HG03378 (cell line): ENCODE measurements around the gene SPSB1.

Experiments
- ATAC-seq: cut with Tn5 transposase; IDR thresholded peaks from one replicate; pipeline ENCODE4 v1.9.1; 2021; ENCODE audit warnings: mild to moderate bottlenecking, moderate library complexity; ENCODE audit not compliant: unreplicated experiment

SPSB1 gene

GRCh38 chr1:9278585-9279153 lies 14.0 kb upstream of the SPSB1 start:
- no peak for ATAC-seq

- no peak for ATAC-seq
Measured at GRCh38 chr1:9279172-9279840, 13.4 kb upstream of the SPSB1 start.

DNA sequence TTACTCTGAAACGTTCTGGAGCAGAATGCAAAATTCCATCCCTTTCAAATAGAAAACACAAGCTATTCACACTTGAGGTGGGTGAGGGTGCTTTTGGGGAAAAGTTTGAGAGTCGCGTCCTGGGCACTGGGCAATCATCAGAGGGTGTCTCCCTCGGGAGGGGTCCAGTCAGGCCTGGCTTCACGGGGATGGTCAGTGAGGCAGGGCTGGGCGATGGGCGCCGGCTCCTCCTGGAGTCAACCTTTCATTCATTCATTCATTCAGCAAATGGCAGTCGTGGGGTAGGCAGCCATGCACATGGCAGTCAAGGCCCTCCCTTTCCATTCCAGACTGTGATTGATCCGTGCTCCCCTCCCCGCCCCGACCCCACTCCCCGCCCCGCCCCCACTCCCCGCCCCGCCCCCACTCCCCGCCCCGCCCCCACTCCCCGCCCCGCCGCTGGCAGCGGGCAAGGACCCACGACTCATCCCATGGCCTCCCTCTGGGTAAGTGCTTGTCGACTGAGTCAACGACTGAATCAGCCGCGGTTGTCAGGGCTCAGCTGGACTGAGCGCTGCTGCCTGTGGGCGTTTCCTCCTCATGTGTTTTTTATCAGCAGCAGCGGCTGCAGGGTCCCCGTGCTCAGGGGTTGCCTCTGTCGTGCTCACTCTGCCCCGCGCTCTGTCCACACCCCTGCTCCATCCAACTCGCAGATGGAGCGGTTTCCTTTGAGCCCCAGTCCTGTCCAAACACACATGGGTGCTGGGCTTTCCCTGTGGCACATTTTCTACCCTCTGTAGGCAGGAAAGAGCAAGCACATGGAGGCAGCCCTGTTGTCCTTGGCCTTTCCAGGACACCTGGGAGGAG lies 12.5 kb upstream of the SPSB1 start:
- no peak for ATAC-seq

DNA sequence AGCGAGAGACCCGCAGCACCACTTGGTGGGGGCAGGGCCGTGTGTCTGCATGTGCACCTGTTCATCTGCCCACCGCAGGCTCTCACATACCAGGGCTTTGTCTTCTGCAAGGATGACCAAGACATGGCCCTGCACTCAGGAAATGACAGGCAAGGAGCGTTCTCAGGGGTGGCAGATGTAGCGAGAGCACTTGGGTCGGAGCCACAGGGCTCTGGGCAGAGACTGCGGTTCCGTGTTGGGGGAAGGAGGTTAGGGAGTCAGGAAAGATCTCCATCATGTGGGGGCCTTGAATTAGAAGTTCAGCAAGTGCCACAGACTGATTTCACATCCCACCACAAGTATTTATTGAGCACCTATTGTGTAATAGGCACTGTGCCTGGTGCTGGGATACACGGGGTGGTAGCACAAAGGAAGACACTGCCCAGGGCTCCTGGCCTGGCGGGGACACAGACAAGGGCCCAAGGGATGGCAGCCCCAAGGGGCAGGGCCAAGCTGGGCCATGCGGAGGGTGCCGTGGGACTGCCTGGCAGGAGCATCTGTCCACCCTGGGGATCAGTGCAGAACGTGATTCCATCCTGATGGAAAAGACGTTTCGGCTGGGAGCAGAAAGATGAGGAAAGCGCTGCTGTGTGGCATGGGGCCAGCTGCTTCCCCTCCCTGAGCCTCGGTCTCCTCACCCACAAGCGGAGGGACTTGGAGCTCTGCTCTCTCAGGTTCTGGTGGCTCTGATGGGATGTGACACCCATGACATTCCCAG lies 11.4 kb upstream of the SPSB1 start:
- no peak for ATAC-seq

DNA sequence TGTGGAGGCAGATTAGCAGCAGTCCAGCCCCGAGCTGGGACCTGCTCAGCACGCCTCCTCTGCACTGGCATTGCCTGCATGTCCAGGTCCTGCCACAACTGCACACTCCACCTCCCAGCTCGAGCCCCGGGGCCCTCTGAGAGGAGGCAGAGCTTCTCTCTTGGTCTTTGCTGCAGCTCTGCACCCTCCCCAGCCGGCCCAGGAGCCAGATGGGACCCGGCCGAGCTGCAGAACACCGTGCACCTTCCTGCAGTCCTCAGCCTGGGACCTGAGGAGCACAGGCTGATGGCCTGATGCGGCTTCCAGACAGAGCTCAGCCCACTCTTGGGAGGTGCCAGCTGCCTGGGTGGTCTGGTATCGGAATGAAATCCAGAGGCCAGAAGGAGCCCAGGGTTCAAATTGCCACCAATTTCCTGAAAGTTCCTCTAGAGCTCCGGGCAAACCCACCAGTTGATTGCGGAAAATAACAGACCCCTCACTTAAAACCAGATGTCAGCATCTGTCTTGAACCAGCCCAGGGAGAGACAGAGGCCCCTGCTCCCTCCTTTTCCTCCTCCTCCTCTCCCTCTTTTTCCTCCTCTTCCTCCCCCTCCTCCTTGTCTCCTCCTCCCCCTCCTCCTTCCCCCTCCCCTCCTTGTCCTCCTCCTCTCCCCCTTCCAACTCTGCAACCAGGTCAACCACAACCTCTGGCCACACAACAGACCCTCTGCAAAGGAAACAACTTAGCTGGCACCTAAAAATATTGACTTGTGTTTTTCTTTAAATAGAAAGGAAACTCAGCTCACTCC lies 10.6 kb upstream of the SPSB1 start:
- no peak for ATAC-seq

DNA sequence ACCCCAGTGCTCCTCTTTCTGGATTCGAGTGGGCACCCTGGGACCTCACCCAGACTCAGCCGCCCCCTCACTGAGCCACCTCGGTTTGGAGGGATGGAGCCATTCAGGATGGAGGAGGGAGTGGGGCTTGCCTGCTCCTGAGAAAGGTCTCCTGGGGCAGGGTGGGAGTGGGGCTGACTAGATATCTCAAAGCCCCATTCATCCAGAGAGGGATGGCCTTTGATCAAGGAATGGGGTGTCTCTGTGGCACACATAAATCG lies 10.1 kb upstream of the SPSB1 start:
- no peak for ATAC-seq

- no peak for ATAC-seq
Measured at GRCh38 chr1:9284061-9284460, 8.6 kb upstream of the SPSB1 start.

DNA sequence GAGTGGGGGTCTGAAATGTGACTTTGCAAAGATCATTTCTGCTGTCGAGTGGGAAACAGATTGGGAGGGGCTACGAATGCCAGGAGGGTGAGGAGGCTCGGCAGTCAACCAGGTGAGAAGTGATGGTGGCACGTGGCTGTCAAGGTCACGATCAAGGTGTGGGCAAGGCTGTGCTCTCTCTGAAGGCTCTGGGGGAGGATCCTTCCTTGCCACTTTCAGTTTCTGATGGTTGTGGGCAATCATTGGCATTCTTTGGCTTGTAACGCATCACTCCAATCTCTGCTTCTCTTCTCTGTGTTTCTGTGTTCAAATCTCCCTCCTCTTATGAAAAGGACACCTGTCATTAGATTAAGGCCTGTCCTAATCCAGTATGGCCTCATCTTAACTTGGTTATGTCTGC lies 6.1 kb upstream of the SPSB1 start:
- no peak for ATAC-seq

DNA sequence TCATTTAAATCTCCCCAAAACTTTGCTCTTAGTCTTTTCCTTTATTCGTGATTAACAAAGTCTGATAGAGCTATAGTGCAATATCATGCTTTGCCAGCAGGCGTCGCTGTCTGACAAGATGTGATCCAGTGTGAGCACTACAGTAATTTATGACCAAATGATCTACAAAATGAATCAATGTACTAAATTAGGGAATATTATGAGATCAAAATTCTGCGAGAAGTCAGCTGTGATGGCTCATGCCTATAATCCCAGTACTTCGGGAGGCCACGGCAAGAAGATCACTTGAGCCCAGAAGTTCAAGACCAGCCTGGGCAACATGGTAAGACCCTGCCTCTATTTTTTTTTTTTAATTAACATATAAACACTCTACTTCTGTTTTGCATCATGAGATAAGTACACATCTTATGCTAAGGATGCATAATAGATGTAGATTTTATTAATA lies 3.6 kb upstream of the SPSB1 start:
- ATAC-seq, result no peak

DNA sequence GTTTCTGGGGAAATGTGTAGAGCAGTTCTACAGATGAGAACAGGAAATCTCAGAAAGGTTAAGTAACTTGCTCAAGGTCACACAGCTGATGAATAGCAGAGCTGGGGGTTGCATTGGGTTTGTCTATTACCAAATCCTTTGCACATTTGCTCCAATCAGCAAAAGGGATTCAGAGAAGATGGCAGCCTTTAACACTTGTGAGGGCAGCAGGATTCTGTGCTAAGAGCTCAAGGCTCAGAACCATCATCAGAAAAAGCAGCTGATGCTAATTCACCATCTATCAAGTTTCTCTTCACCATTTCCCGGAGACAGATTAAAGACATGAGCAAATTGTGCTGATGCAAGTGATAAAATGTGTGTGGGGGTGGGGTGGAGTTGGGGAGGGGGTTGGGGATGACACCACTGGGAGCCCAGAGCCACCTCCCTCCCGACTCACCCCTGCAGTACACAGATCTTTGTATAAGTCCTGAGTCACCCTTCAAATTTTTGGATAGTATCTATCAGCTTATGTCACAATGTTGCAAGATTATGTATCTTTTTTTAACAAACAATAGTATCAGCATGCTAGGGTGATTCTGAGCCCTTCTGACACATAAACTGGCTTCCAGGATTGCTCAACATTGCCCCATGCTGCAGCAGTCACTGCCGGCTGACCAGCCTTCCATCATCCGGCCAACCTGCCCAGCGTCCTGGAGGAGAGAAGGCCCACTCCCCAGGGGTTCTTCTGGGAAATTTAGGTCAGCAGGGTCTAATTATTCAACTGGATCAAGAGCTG lies 2.8 kb upstream of the SPSB1 start:
- ATAC-seq, result no peak

DNA sequence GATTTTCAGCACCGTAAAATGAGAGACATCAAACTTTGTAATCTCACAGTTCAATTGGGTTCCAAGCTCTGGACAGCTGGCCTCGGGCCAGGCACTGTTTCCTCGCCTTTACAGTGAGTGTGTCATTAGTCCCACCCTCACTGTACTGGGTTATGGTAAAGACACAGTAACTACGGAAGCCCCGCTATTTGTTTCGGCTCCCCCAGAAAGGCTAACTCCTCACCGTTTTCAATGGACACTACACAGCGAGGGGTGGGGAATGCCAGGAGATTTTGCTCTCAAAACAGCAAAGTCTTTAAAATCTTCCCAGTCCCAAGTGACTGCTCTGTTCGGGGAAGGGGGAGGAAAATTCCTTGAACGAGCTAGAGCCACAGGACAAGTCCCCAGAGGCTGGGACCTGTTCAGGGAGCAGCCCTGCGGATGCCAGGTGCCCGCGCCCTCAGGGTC lies 757 bp upstream of the SPSB1 start:
- ATAC-seq, result no peak

- ATAC-seq, result no peak
Measured at GRCh38 chr1:9293241-9293532, 493 bp downstream of the SPSB1 start.

GRCh38 chr1:9293533-9294404 lies 1.1 kb downstream of the SPSB1 start:
- no peak for ATAC-seq

DNA sequence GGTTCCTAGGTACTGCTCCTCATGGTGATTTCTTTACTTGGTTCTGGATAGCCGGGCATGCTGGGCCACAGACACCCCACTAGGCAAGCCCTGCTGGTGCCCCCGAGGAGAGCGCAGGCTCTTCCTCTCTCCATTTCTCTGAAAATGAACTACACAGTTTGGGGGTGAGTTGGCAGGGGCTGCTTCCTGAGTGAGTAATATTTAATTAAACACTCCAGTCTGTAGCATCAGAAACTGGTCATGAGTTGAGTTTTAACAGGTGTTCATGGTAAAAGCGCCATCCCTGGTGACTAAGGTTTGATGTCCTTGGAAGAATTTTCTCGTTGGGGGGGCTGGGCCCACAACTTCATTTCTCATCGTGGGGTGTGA lies 1.7 kb downstream of the SPSB1 start:
- no peak for ATAC-seq

GRCh38 chr1:9294910-9295636 lies 2.4 kb downstream of the SPSB1 start:
- ATAC-seq, result no peak

GRCh38 chr1:9295884-9296283 lies 3.2 kb downstream of the SPSB1 start:
- no peak for ATAC-seq

DNA sequence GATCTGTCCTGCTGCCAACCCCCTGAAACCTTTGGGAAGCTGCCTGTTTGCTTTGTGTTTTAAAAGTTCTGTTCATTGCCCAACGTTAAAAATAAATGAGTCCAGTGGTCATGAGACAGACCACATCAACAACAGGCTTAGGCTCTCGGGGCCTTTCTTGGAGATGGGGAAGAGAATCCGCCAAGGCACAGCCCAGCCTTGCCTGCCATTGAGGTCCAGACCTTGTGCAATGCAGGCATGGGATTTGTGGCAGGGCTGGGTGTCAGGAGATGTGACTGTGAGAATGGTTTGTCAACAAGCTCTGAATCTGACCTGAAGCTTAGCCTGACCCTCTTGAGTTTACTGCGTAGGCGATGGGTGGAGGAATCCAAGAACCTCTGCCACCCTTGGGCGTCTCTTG lies 4.2 kb downstream of the SPSB1 start:
- no peak for ATAC-seq

DNA sequence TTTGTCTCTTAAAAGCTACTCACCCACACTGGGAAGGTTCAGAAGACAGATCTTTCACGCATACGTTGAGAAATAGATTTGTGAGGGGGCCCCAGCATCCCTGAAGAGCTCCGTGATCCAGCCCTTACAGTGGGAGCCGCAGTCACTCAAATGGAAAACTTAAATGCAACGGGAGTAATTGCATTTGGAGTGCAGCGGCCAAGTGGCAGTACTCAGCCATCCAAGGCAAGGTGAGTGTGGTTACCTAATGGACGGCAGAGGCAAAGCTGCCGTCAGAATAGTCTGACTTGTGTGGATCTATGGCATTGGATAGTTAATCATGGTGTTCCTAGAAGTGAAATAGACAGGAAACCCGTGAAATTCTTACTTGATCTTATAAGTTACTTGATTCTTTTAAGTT lies 5.1 kb downstream of the SPSB1 start:
- no peak for ATAC-seq

DNA sequence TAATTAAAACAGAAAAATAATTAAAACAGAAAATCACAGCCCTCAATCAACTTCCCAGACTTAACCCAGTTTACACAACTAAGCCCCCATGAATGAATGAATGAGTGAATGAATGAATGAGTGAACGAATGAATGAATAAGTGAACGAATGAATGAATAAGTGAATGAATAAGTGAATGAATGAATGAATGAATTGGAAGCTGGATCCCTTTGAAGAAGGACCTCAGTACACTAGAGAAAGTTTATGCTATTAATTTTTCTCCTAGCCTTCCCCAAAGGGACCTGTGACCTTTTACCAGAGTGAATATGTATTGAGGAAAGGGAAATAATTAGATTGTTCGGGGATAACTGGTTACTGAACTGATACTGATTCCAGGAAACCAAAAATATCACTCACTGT lies 5.6 kb downstream of the SPSB1 start:
- ATAC-seq, result no peak
